Uterus (tissue), 4 donors: ENCODE measurements around the gene MRPL55. TPM values are rescaled to one million over a fixed set of nuclear protein-coding genes. Genes with fewer than 3 reads are reported as not detected.

ENCODE experiments used
- DNase-seq, 2 donors: peaks; one replicate each; pipeline ENCODE4 v3.0.0-alpha.2; 2019 to 2020
- H3K27ac ChIP-seq, 2 donors: fragments of 200-600 bp; sonication (generic); 1 replicate in 1 of 2; 2 replicates in 1 of 2; pipeline ENCODE4 v1.5.1; 2016 to 2018
- H3K27me3 ChIP-seq, 2 donors: fragments of 200-600 bp; sonication (generic); one replicate each; pipeline ENCODE4 v1.5.1; 2018 to 2019; ENCODE audit warnings: control low read depth in 1 of 2
- H3K36me3 ChIP-seq, 2 donors: fragments of 200-600 bp; sonication (generic); one replicate each; pipeline ENCODE4 v1.5.1; 2019; ENCODE audit warnings: control low read depth in 1 of 2
- H3K4me1 ChIP-seq, 2 donors: fragments of 200-600 bp; sonication (generic); one replicate each; pipeline ENCODE4 v1.5.1; 2018 to 2019; ENCODE audit warnings: control low read depth in 1 of 2
- H3K4me3 ChIP-seq, 2 donors: fragments of 200-600 bp; sonication (generic); 1 replicate in 1 of 2; 2 replicates in 1 of 2; pipeline ENCODE4 v1.5.1; 2018 to 2019; ENCODE audit warnings: mild to moderate bottlenecking in 1 of 2
- H3K9me3 ChIP-seq, 2 donors: fragments of 200-600 bp; sonication (generic); one replicate each; pipeline ENCODE4 v1.5.1; 2019; ENCODE audit warnings: control low read depth in 1 of 2
- POLR2A ChIP-seq, 2 donors: fragments of 450-650 bp; IDR thresholded peaks; one replicate each; pipeline ENCODE4 v1.6.1; 2016; ENCODE audit warnings: antibody characterized with exemption in 2 of 2, mild to moderate bottlenecking in 1 of 2, moderate library complexity in 1 of 2
- intact Hi-C: fragments of 100-400 bp; cut with DNase I; formaldehyde crosslinking; loops from one replicate; pipeline ENCODE4 v1.15.1; 2023; ENCODE audit warnings: low total_unique reads
- total RNA-seq, 4 donors: library from RNA; depleted of rRNA in 3 of 4; stranded (reverse); fragments of >200 nt in 3 of 4; gene quantifications; one replicate each; pipeline versions ENCODE4 v1.1.0 to v1.2.4, GENCODE V29; 2014 to 2023
- TF ChIP-seq, protein P1 (sequence below), 4 experiments: fragments of 200-600 bp in 2 of 4; fragments of 450-650 bp in 2 of 4; sonication (generic) in 2 of 4; IDR thresholded peaks; one replicate each; pipeline ENCODE4 v1.5.1; 2016 to 2019; ENCODE audit warnings: antibody characterized with exemption in 4 of 4, mild to moderate bottlenecking in 2 of 4, moderate library complexity in 1 of 4
- donor health status: DM: yes; HTN: yes; CAD: no.

MRPL55 gene
- total RNA-seq, 4 donors from 2014 or later, result 19.4 to 43.4 (median 33.6) TPM

DNA sequence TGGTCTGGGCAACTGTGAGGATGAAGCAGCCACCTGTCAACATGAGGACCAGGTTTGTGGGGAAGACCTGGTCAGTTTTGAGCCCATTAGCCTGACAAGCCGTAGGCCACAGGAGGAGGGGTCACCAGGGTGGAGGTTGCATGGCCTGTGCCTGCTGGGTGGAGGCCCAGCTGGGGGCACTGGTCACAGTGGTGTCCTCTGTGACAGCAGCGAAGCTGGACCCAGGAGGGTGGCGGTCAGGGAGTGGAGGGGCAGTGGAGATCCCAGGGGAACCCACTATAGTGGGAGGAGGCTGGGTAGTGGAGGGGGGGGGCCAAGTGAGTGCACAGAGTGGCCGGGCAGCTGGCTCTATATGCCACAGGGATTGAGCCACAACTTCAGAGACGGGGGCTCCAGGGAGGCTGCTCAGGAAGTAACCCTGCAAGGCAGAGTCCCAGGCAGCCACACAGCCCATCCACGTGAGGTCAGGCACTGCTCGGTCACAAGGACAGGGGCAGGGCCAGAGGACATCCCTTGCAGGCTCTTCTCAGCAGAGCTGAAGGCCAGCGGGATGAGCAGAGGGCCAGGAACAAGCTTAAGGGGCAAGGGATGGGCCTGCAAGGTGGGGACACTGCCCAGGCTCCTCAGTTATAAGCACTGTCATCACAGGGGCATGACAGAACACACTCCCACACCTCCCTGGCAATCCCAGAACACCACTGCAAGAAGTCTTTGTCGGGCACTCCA lies 3.7 kb downstream of the MRPL55 start:
- no peaks in the 10 kb centered on the region for H3K27me3 ChIP-seq
- no peak overlapping the region for H3K4me3 ChIP-seq
- H3K9me3 ChIP-seq, result no peaks in the 10 kb centered on the region
- peaks cover 0 to 25% of the 10 kb centered on the region in 2 donors for H3K4me1 ChIP-seq
- no peak overlapping the region for H3K27ac ChIP-seq
- H3K36me3 ChIP-seq, result no peaks in the 10 kb centered on the region
- no peak for TF ChIP-seq POLR2A (IDR thresholded peaks at IDR 0.05)
- TF ChIP-seq, protein P1, sequence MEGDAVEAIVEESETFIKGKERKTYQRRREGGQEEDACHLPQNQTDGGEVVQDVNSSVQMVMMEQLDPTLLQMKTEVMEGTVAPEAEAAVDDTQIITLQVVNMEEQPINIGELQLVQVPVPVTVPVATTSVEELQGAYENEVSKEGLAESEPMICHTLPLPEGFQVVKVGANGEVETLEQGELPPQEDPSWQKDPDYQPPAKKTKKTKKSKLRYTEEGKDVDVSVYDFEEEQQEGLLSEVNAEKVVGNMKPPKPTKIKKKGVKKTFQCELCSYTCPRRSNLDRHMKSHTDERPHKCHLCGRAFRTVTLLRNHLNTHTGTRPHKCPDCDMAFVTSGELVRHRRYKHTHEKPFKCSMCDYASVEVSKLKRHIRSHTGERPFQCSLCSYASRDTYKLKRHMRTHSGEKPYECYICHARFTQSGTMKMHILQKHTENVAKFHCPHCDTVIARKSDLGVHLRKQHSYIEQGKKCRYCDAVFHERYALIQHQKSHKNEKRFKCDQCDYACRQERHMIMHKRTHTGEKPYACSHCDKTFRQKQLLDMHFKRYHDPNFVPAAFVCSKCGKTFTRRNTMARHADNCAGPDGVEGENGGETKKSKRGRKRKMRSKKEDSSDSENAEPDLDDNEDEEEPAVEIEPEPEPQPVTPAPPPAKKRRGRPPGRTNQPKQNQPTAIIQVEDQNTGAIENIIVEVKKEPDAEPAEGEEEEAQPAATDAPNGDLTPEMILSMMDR (IDR thresholded peaks at IDR 0.05), result no peak
- intact Hi-C loops, result no loop called here
- DNase-seq, result no peak

DNA sequence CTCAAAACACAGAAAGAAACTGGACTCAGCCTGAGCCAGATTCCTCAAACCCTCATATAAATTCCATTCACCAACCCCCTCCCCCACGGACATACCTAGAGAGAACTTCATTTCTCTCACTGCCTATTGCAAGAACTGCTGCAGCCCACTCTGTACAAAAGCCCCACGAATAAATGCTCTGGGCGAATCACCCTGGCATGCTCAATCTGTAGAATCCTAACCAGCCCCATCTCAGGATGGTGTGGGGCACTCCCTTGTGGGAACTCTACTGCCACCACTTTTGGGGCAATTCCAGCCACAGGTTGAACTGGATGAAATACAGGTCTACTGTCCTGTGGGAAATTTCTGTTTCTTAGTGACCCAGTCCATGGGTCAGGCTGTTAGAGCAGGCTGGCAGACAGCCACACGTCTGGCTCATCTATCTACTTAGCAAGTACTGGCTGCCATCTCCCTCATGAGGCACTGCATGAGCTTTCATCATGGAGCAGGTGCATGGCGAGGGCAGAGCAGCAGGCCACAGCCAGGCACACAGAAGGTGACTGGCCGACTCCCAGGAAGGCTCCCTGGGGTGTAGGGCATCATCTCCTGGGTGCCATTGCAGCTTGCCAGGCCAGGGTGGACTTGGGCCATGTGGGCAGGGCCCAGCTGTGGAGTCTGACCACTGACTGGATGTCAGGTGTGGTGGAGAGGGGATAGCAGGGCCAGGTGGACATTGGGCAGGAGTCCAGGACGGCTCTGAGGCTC lies 4.4 kb downstream of the MRPL55 start:
- Histone ChIP-seq H3K27ac (no peak overlapping the region), H3K36me3 (no peaks in the 10 kb centered on the region), H3K27me3 (no peaks in the 10 kb centered on the region), H3K4me3 (no peak overlapping the region), H3K4me1 (peaks cover 0 to 25% of the 10 kb centered on the region in 2 donors), H3K9me3 (no peaks in the 10 kb centered on the region)
- TF ChIP-seq, protein P1 (IDR thresholded peaks at IDR 0.05), result no peak
- no peak for TF ChIP-seq POLR2A (IDR thresholded peaks at IDR 0.05)
- no peak for DNase-seq
- intact Hi-C loops, result no loop called here

- intact Hi-C loops, result no loop called here
- no peaks in the 10 kb centered on the region for H3K27me3 ChIP-seq
- DNase-seq, result peak; percentile 92 to 94
- H3K27ac ChIP-seq, result peak within 1 kb of the TSS; percentile 72 to 92
- peaks cover 0 to 18% of the 10 kb centered on the region in 2 donors for H3K4me1 ChIP-seq
- no peaks in the 10 kb centered on the region for H3K36me3 ChIP-seq
- H3K9me3 ChIP-seq, result no peaks in the 10 kb centered on the region
- peak; percentile 53 to 77 for TF ChIP-seq POLR2A (IDR thresholded peaks at IDR 0.05)
- TF ChIP-seq, protein P1 (IDR thresholded peaks at IDR 0.05), result peak in 1 of 4 experiments; percentile 39
- H3K4me3 ChIP-seq, result peak within 1 kb of the TSS; percentile 70 to 71
Measured at GRCh38 chr1:228102791-228103620, 6.1 kb downstream of the MRPL55 start, which contains the start of gene C1orf35. Gene C1orf35 (minus strand): TSS chr1:228103325. CDS start chr1:228103227, 98 bp downstream.

DNA sequence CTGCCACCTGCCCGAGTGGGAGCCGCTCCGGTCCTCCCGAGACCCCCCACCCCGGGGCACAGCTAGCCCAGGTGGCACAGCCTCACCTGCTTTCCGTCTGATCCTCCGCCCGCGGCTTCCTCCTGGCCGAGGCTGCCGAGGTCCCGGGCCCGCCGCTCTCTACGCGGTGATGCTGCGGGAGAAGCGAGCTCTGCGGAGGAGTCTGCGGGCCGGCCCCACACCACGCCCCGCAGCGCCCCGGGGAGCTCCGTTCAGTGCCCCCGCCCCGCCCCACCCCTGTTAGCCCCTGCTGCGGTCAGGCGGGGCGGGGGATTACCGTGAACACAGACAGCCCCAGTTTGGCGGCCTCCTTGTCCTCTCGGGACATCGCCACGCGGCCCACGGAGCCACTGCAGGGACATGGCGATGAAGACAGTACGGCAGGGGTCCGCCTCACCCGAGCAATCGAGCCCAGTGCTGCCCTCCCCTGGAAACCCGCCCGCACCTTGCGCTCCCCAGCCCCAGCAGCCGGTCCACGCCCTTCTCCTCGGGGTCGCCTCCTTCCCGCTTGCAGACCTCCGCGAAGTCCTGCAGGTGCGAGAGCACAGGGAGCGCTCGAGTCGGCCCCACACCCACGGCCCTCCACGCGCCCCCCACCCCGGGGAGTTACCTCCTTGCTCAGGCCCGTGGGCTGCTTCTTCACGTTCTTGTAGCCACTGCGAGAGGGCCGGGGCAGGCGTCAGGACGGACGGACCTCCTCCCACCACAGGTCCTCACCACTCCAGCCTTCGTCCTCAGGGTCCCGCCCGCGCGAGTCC lies 6.9 kb downstream of the MRPL55 start:
- TF ChIP-seq POLR2A (IDR thresholded peaks at IDR 0.05), result no peak
- TF ChIP-seq, protein P1 (IDR thresholded peaks at IDR 0.05), result no peak
- Histone ChIP-seq H3K36me3 (no peaks in the 10 kb centered on the region), H3K9me3 (no peaks in the 10 kb centered on the region), H3K27ac (peak overlapping the region; percentile 72 to 92), H3K27me3 (no peaks in the 10 kb centered on the region), H3K4me3 (peak overlapping the region; percentile 70 to 71), H3K4me1 (peaks cover 0 to 13% of the 10 kb centered on the region in 2 donors)
- intact Hi-C loops, result no loop called here
- DNase-seq, result no peak
